Cardiac septum (tissue), 1 donor: ENCODE measurements around the gene TIPARP. TPM values are rescaled to one million over a fixed set of nuclear protein-coding genes. Genes with fewer than 3 reads are reported as not detected.
"Not testable (repeated sequence)": the region's sequence is repeated elsewhere in the genome, so short reads cannot be mapped to it uniquely, and the experiment has no call there.

Source experiments
- DNase-seq: peaks from one replicate; pipeline ENCODE4 v3.0.0-alpha.2; 2020; ENCODE audit warnings: low spot score
- intact Hi-C: fragments of 100-400 bp; cut with DNase I; formaldehyde crosslinking; loops from one replicate; pipeline ENCODE4 v1.14.0; 2022
- total RNA-seq: library from RNA; stranded (reverse); fragmentation: NEBNext Ultra II Directional; extraction: Animal tissue kit (Norgen Biotek cat#: 25700); gene quantifications from one replicate; pipeline ENCODE4 v1.2.1, GENCODE V29; 2021
- donor health status: DM: no; HTN: no; CAD: no.

Gene TIPARP
- total RNA-seq, 1 donor from 2014 or later: 17.9 TPM

DNA sequence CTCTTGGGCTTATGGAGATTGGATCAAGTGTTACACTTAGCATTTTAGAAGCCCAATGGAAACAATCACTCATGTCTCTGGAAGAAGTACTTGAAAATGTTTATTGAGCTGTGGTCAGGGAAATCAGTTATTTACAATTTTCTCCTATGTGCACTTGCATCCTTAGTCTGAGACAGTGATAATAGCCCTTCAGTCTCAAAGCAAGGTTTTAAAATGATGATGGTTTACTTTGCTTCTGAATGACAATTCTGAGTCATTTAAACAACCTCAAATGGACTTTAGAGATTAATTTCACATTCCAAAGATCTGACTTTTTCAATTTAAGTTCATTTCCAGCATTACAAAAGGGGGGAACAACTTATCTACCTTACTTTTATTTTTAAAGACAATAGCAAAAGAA, 20.1 kb downstream of the TIPARP start:
- intact Hi-C loops: no loop called here

DNA sequence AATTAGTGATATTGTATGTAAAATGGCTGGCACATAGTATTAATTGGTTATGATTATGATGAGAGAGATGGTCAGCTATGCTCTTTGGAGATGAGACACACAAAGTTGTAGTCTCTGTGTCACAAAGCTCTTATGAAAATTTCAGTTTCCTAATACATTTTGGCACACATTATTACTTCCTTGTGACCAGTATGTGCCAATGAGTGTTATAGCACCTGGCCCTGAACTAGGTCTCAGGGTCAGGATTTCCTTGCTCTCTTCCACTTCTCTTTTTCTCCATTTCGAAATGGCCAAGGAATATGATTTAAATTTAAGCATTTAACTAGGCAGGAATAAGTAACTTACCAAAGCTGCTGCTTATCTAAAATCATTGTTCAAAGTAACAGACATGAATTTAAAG, 28.0 kb downstream of the TIPARP start:
- no peak for DNase-seq
- intact Hi-C loops: no loop called here

More for the DNA sequence above, 20.1 kb downstream of the TIPARP start:
- no peak for DNase-seq

DNA sequence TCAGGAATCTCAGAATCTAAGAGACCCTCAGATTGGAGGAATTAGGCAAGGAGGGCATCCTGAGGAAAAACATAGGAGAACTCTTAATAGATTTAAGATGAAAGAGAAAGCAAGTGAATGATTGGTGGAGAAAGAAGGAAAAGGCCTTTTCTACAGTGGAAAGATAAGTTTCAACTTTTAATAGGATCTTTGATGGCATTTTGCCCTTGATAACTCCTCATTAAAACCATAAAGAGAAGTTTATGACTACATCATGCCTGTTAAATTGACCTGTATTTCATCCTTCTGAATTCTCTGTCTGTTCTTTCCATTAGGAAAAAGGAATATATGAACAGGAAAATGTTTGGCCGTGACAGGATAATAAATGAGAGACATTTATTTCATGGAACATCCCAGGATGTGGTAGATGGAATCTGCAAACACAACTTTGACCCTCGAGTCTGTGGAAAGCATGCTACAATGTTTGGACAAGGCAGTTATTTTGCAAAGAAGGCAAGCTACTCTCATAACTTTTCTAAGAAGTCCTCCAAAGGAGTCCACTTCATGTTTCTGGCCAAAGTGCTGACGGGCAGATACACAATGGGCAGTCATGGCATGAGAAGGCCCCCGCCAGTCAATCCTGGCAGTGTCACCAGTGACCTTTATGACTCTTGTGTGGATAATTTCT, 30.1 kb downstream of the TIPARP start:
- intact Hi-C loops: no loop called here
- no peak for DNase-seq

DNA sequence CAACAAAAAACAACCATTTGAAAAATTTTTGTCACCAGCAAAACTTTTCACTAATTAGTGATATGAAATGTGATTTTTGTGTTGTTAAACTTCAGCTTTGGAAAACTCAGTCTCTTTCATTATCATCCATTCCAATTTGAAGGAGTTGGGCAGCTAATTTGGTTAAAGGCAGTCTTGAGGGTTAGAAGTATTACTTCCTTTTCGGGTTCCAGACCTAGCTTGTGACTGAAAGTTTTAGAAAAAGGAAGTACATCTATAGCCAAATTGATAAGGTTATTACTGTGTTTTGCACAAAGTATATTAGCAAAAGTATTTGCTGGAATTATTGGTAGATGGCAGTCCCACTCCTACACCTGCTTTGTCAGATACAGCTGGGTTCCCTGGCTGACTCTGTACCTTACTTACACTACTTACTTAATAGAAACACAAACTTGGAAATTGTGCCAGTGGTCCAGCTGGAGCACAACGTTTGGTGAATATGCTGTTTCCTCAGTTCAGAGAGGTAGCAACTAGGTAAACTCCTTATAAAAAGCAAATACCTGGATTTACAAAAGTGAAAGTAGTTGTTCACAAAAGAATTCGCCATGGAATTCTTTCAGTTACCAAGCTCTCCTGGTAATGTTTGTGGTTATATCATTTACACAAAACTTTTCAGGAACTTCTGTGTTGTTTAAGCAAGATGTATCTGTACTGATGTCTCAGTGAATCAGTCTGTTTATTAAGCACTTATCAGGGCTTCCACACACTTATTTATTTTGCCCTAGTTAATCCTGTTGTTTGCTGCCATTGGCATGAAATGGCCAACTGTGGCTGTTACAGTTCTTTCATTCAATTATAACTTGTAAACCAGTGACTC, 31.6 kb downstream of the TIPARP start:
- intact Hi-C loops: no loop called here
- DNase-seq: no peak

DNA sequence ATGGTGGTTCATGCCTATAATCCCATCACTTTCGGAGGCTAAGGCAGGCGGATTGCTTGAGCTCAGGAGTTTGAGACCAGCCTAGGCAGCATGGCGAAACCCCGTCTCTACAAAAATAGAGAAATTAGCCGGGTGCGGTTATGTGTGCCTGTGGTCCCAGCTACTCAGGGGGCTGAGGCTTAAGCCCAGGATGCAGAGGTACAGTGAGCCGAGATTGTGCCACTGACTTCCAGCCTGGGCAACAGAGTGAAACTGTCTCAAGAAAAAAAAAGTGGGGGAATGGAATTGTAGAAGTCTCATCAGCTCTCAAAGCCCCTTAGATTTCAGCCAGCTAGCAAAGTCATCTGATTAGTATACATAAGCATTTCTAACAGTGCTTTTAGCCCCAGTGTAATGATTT, 33.2 kb downstream of the TIPARP start:
- intact Hi-C loops: no loop called here
- no peak for DNase-seq

DNA sequence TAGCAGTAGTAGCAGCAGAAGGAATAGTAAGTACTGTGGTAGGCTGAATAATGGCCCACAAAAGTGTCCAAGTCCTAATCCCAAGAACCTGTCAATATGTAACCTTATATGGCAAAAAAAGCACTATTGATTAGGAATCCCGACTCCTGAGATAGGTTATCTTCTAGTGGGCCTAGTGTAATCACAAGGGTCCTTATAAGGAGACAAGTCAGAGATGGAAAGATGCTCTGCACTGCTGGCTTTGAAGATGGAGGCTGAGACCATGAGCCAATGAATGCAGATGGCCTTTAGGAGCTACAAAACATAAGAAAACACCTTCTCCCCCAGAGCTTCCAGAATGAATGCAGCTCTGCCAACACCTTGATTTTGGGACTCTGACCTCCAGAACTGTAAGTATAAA, 36.0 kb downstream of the TIPARP start:
- intact Hi-C loops: no loop called here
- no peak for DNase-seq

DNA sequence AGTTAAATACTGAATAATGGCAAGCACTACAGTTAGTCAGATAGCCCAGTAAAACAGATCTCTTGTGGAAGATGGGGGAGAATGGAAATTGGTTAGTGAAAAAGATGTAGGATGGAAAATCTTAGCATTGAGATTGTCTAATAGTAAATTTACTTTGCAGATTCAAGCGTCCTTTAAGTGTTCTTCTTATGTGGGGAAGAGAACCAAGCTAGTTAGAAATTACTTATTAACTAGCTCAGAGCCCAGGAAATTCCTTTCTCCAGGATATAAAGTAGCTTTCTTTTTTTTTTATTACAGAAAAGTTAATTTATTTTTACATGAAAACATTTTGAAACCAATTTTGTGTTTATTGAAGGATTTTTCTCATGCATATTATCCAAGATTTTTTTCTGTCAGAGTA, 36.7 kb downstream of the TIPARP start:
- DNase-seq: no peak
- intact Hi-C loops: no loop called here

DNA sequence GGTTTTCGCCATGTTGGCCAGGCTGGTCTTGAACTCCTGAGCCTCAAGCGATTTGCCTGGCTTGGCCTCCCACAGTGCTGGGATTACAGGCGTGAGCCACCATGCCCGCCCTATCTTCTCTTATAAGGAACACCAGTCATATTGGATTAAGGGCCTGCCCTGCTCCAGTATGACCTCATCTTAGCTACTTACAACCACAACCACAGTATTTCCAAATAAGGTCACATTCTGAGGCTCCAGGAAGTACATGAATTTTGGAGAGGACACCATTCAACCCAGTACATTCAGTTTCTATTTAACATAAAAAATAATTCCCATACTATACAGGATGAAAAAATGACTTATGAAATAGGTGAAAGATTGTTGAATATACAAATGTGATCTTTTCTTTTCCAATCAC, 37.6 kb downstream of the TIPARP start:
- DNase-seq, intact Hi-C loops: not testable (repeated sequence)

DNA sequence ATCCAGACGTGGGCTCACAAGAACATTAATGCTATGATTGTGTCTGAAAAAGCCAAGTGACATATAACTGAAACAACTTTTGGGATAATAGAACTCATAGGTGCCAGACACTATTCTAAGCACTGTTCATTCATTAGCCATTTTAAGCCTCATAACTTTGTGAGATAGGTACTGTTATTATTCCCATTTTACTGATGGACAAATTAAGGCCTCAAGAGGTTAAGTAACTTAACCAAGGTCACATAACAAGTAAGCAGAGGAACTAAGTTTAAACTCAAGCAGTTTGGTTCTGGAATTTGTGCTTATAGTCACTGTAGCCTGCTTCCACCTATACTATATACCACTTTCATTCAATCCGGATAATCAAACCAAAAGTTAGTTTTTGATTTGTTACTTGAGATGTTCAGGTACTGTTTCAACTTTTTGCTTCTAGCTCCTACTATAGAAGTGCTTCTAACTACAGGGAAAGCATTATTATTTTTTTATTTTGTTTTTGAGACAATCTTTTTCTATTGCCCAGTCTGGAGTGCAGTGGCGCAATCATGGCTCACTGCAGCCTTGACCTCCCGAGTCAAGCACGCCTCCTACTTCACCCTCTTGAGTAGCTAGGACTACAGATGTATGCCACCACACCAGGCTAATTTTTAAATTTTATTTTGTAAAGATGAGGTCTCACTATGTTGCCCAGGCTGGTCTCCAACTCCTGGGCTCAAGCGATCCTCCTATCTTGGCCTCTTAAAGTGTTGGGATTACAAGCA, 41.9 kb downstream of the TIPARP start:
- intact Hi-C loops: no loop called here

DNA sequence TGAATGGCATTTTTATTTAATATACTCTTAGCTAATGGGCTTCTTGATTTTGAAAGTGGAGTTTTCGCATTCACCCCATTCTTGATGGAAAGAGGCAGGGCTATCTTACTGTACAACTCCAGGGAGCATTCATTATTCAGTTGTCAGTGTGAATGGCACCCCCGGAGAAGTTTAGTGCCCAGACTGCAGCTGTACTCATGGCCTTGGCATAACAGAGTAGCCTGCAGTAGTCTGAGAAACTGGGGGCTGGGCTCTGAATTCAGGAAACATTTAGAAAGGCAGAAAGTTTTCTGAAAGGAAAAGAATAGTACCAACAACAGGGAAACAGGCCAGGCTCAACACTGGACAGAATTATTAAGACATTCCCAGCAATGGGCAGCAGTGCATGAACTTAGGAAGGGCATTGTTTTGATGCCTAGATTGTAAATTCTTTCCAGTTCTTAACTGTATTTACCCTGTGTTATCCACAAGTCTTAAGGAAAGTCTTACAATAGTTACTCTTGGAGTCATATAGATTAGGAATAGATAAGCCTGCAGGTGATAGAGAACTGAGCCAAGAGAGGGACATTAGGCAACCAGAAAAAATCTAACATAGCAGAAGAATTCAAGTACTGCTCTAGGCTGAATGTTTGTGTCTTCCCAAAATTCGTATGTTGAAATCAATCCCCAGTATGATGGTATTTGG, 44.4 kb downstream of the TIPARP start:
- intact Hi-C loops: no loop called here
- DNase-seq: no peak

More for the DNA sequence above, 41.9 kb downstream of the TIPARP start:
- no peak for DNase-seq

DNA sequence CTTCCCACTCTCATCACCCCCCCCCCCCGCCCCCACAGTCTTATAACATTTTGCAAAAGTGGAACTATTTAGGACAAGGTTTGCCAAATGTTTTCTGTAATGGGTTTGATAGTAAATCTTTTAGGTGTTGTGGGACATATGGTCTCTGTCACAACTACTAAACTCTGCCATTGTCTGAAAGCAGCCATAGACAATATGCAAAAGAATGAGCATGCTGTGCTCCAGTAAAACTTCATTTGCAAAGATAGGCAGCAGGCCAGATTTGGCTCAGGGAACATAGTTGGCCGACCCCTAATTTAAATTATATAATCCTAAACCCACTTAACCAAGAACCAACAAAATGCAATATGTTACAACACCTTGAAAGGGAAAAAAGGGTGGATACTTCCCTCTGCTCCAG, 46.4 kb downstream of the TIPARP start:
- intact Hi-C loops: no loop called here

DNA sequence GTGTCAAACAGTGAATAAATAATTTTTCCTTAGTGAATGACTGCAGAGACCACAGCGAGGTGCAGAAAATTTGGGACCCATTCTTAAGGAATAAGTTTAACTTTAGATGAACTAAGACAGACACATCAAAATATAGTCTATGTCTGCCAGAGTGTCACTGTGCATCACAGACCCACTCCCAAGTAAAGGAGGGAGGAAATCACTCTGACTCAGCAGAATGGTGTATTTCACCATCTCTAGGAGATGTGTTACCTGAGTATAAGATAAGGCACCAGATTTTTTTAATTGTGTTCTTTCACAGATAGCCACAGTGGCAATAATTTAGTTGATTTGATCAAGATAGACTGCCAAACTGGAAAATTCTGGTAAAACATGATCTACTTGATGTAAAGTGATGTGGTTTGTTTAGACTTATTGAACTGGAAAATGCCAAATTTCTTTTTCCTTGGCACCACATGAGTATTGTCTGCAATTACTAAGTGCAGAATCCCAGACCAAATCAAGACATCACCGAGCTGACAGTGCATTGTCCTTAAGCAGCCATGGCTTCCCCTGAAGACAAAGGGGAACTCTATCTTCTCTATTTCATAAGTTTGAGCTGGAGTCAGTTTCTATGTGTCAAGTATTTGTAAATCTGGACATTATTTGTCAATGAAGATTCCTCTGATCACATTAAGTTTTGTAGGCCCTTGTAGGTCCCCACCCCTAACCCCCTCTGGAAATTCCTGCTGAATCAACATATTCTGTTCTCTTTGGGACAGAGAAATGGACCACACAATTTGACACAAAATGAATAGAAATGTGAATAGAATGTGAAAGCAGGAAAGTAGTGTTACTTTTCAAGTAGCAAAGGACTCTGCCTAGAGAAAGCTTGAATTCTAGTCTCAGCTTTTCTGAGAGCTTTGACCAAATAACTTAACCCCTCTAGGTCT, 47.6 kb downstream of the TIPARP start:
- intact Hi-C loops: no loop called here
- no peak for DNase-seq

More for the DNA sequence above, 46.4 kb downstream of the TIPARP start:
- DNase-seq: no peak

DNA sequence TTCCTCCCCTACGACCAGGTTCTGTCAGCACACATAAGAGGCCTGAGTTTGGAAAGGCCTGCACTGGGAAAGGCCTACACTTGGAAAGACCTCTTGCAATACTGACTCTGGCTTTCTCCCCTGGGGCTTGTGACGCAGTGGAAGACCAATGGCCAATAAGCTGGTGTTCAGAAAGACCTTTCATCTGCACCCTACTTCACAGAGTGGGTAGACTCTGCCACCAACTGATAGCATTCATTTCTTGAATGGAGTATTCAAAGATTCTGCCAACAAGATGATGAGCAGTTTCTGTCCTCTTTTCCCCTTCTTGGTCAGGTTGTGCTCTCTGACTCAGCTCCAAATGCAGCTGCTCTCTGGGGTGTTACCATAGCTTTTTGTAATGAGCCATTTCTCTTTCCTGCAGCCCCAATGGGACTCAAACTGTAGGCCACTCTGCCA, 48.8 kb downstream of the TIPARP start:
- no peak for DNase-seq
- intact Hi-C loops: no loop called here

DNA sequence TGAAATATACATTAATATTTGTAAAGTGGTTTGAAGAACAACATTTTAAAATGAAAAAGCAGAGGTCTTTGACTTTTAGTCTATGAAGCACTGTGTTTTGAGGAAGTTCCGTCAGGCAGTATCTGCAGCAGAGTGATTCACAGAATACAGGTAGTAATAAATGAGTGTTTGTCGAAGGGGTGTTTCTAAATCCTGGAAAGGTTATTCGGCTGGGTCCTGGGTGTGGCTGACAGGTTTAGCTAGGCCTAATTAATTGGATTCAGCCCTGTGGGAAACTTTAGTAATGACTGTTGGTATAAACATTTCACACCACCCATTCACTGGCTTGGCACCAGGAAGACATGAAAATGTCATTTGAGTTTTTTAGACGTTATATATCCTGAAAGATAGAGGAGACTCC, 51.3 kb downstream of the TIPARP start:
- intact Hi-C loops: no loop called here
- DNase-seq: no peak

DNA sequence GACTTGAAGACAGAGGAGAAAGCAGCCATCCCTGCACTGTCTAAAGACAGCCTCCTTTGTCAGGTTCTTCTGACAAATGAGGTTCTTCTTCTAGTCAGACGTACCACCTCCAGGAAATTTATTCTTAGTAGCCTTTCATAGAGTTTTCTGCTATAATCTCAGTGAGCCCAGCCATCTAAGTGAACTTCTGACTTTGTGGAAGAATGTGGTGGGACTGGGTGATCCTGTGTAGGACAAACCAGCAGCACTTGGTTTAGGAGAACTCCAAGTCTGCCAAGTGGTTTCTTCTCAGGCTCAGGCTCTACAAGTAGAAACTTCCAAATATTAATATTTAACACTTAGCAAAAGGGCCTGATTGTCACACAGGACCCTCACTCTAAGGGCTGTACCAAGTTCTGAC, 52.1 kb downstream of the TIPARP start:
- DNase-seq: no peak
- intact Hi-C loops: no loop called here

DNA sequence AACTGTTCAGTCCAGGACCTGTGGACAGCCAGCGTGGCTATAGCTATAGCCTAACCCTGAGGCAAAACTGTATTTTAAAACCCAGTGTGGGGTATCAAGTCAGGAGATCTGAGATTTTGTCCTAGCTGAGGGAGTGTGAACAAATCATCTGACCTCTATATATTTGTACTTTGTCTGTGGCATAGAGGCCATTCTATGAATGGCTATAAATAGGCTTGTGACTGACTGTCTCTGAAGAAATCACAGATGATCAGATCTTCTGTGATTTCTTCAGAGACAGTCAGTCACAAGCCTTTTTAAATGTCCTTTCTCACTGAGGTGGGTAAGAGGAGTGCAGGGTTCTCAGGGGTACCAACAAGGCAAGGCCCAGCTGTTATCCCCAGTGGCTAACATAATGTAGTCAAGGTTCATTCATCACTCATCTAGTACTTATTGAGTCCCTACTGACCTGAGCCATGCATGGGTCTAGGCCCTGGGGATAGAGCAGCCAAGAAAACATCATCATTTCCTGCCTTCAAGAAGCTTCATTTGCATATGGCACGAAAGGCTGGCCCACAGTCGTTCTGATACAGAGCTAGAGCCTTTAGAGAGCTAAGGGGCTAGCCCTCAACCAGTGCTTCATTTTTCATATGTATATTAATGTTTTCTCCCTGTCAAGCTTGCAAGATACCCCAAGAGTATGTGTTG, 53.3 kb downstream of the TIPARP start:
- intact Hi-C loops: no loop called here
- no peak for DNase-seq

DNA sequence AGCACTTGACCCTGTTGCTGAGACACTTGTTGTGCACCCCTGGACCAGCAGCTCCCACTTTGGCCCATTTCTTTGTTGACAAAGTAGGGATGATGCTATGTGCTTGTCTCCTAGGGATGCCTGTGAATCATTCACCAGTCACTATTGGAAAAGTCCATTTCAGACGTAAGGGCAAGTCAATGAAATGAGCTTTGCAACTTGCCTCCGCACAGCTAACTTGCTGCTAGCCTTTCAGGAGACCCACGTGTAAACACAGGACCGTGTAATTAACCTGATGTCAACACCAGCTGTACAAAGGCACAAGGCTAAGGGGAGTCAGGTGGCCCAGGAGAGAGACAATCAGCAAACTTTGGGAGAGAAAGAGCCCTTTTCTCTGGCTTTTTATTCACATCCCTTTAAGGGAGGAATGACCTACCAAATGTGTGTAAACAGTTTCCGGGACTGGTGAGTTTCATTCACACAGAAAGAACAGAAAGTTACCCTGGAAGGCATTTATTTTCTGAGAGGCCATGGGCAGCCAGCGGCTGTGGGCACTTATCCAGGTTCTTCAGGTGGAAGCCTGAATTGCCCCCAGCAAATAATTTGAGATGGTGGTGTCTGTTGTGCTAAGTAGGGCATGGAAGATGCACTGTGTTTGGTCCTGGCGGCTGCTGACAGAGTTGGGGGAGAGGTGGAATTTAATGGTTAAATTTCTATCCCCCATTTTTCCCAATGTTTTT, 54.0 kb downstream of the TIPARP start:
- DNase-seq: no peak
- intact Hi-C loops: no loop called here
